Progenitor cell of endocrine pancreas (in vitro differentiated cells): Measurements from ENCODE around the gene SMPD3. TPM values are rescaled to one million over a fixed set of nuclear protein-coding genes. Genes with fewer than 3 reads are reported as not detected.

ENCODE experiments used
- DNase-seq: peaks from one replicate; pipeline ENCODE4 v3.0.0; 2021; ENCODE audit warnings: low spot score; ENCODE audit not compliant: unreplicated experiment
- H3K27ac Mint-ChIP-seq: 2 replicates; pipeline ENCODE4 v1.8.0; 2021; ENCODE audit warnings: mild to moderate bottlenecking, moderate library complexity, mixed read lengths
- H3K27me3 Mint-ChIP-seq: 2 replicates; pipeline ENCODE4 v1.8.0; 2021; ENCODE audit warnings: mixed read lengths
- H3K36me3 Mint-ChIP-seq: 2 replicates; pipeline ENCODE4 v1.8.0; 2022; ENCODE audit warnings: mixed read lengths; ENCODE audit not compliant: insufficient read depth
- H3K4me1 Mint-ChIP-seq: 2 replicates; pipeline ENCODE4 v1.8.0; 2021; ENCODE audit warnings: low read depth, mixed read lengths
- H3K4me3 Mint-ChIP-seq: 2 replicates; pipeline ENCODE4 v1.8.0; 2021; ENCODE audit warnings: low read depth, mild to moderate bottlenecking, moderate library complexity, mixed read lengths
- H3K9me3 Mint-ChIP-seq: 2 replicates; pipeline ENCODE4 v1.8.0; 2021; ENCODE audit warnings: low read depth, mixed read lengths
- total RNA-seq: library from RNA; stranded (reverse); gene quantifications from 2 replicates; pipeline ENCODE4 v1.2.1, GENCODE V29; 2021
- TF ChIP-seq, protein P1 (sequence below): fragments of 200-600 bp; sonication (generic); IDR thresholded peaks from one replicate; pipeline ENCODE4 v1.5.0; 2021; ENCODE audit warnings: antibody characterized with exemption, mild to moderate bottlenecking; ENCODE audit not compliant: unreplicated experiment

SMPD3 gene
- total RNA-seq, 1 donor from 2014 or later = 1.7 TPM

DNA sequence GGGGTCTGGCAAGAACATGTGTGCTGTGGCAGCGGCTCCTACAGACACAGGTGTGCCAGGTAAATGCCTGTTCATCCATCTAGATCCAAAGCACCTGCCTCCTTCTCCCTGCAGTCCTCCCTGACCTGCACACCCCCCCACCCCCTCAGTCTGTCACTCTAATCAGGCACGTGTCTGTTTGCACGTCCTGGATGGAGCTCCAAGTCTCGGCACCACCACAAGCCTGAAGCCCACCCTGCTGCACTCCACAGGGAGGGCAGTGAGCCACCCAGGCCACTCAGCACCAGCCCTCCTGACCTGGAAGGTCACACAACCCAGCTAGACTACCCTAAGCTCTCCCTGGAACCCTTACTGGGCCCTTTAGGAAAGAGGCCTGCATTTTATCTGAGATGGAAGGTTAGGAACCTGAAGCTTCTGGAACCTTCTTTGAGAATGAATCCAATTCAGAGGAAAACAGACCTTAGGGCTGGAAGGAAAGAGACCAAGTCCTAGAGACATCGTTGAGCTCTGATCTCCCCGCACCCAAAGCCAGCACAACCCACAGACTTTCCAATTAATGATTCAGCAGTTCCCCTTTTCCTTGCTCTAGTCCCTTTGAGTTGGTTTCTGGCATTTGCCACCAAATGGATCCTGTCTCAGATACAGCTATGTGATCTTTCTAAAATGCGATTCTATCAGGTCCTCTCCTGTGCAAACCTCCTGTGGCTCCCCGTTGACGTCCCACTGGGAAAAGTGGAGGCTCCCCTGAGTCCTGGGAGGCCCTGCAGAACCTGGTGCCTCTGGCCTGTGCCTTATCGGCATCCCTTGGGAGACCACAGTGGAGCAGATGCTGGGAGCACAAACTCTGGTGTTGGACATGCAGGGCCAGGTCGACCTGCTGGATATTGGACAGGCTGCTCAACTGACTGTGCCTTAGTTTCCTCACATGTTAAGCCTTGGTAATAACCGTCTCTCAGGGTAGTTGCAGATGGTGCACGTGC lies 69.6 kb downstream of the SMPD3 start:
- H3K9me3 Mint-ChIP-seq = no peaks in the 10 kb centered on the region
- DNase-seq = no peak
- H3K36me3 Mint-ChIP-seq = no peaks in the 10 kb centered on the region
- TF ChIP-seq, protein P1, sequence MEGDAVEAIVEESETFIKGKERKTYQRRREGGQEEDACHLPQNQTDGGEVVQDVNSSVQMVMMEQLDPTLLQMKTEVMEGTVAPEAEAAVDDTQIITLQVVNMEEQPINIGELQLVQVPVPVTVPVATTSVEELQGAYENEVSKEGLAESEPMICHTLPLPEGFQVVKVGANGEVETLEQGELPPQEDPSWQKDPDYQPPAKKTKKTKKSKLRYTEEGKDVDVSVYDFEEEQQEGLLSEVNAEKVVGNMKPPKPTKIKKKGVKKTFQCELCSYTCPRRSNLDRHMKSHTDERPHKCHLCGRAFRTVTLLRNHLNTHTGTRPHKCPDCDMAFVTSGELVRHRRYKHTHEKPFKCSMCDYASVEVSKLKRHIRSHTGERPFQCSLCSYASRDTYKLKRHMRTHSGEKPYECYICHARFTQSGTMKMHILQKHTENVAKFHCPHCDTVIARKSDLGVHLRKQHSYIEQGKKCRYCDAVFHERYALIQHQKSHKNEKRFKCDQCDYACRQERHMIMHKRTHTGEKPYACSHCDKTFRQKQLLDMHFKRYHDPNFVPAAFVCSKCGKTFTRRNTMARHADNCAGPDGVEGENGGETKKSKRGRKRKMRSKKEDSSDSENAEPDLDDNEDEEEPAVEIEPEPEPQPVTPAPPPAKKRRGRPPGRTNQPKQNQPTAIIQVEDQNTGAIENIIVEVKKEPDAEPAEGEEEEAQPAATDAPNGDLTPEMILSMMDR = no peak
- H3K27ac Mint-ChIP-seq = no peak overlapping the region
- H3K27me3 Mint-ChIP-seq = peaks cover 16% of the 10 kb centered on the region
- no peak overlapping the region for H3K4me3 Mint-ChIP-seq
- H3K4me1 Mint-ChIP-seq = peaks cover 16% of the 10 kb centered on the region

DNA sequence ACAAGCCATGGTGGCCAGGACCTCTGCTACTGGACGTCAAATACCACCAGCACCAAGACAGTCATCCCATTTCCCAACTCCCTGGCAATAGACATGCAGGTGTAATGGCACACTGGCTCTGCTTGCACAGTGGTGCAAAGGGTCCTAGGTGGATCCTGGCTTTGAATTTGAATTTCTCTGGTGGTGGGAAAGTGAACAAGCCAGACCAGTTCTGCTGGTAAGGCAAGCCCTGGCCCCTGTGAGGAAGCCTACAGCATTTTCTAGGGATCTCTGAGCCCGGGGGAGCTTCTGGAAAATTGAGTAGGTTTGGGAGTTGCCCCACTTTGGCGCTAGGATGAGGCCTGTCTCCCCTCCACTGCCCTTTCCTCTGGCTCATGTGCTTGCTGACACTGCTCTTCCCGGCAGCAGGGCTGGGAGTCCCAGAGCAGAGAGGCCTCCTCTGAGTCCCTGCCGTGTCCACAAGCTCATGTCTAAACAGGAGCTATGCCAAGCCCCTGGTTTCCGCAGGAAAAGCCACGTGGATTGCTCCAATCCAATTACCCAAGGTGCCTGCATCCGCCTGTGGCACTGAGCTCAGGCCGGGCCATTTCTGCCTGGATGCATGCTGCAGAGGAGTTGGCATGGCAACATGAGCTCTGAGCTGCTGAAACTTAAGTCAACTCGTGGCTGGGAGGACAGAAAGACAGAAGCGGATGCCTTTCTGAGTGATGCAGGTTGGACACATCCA lies 70.5 kb downstream of the SMPD3 start:
- H3K27ac Mint-ChIP-seq = no peak overlapping the region
- H3K4me1 Mint-ChIP-seq = peaks cover 25% of the 10 kb centered on the region
- no peak overlapping the region for H3K4me3 Mint-ChIP-seq
- peaks cover 16% of the 10 kb centered on the region for H3K27me3 Mint-ChIP-seq
- DNase-seq = no peak
- TF ChIP-seq, protein P1 = no peak
- no peaks in the 10 kb centered on the region for H3K36me3 Mint-ChIP-seq
- no peaks in the 10 kb centered on the region for H3K9me3 Mint-ChIP-seq

DNA sequence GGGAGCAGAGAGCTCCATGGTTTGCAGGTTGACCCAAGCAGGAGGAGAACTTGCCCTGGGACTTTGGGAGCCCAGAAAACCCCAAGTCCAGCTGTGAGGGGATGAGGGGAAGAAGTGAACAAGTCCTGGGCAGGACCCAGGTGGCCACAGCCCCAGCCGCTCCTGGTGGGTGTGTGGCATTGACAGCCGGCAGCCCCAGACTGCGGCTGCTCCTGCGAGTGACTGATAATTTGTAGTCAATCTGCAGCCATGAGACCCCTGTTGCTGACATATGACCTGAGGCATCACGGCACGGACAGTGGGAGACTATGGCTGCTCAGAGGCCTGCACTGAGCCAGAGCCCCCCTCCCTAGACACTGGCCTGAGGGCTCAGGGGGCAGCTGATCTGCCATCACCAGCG lies 71.1 kb downstream of the SMPD3 start:
- no peak overlapping the region for H3K4me3 Mint-ChIP-seq
- DNase-seq = no peak
- peaks cover 29% of the 10 kb centered on the region for H3K4me1 Mint-ChIP-seq
- TF ChIP-seq, protein P1 = no peak
- H3K27ac Mint-ChIP-seq = no peak overlapping the region
- peaks cover 16% of the 10 kb centered on the region for H3K27me3 Mint-ChIP-seq
- no peaks in the 10 kb centered on the region for H3K36me3 Mint-ChIP-seq
- H3K9me3 Mint-ChIP-seq = no peaks in the 10 kb centered on the region

- DNase-seq = no peak
- Mint-ChIP-seq H3K36me3 (no peaks in the 10 kb centered on the region), H3K27me3 (peaks cover 19% of the 10 kb centered on the region), H3K4me3 (no peak overlapping the region), H3K9me3 (no peaks in the 10 kb centered on the region), H3K27ac (no peak overlapping the region), H3K4me1 (peaks cover 31% of the 10 kb centered on the region)
- TF ChIP-seq, protein P1 = no peak
Observed at GRCh38 chr16:68376590-68376989, 71.7 kb downstream of the SMPD3 start.

DNA sequence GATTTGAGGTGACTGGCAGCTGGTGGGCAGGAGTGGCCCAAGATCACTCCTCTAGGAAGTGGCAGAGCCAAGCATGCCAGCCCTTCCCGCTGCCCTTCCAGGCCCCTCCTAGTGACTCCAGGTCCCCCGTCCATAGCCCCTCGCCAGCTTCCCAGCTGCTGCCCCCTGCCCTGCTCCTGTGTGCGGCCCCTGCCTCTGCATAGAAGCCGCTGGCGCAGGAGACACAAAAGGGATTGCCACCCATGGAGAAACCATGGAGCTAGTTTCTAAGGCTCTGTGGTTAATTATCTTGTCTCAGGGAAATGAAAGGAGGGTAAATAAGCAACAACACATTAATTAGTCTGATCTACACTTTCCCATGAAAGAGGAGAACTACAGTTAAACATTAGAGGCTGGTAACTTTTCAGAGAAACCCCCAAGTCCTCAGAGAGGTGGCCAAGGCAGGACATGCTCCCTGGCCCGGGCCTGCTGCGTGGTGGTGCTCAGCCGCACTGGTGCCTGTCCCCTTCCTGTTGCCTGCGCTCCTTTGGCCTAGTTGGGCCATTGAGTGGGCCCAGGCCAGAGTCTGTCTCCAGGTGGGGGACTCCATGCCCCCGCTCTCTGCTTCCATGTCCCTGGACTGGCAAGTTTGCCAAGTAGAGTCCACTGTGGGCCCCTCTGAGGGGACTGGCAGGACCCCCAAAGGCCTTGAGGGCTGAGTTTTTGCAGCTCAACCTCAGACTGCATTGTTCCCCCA lies 72.3 kb downstream of the SMPD3 start:
- DNase-seq = no peak
- Mint-ChIP-seq H3K27me3 (peaks cover 19% of the 10 kb centered on the region), H3K4me1 (peaks cover 31% of the 10 kb centered on the region), H3K4me3 (no peak overlapping the region), H3K9me3 (no peaks in the 10 kb centered on the region), H3K36me3 (no peaks in the 10 kb centered on the region), H3K27ac (no peak overlapping the region)
- TF ChIP-seq, protein P1 = no peak
